ENCODE measurements around the gene DAPK3.

DAPK3 gene

GRCh38 chr19:4007836-4008539 is 37.1 kb upstream of the DAPK3 start:
- Histone ChIP-seq H3K36me3 (ENCODE audit: control insufficient read depth in 2 of 2, insufficient read depth in 1 of 2, low read length in 2 of 2) (peaks cover 0 to 15% of the 10 kb centered on the region in 2 experiments; a peak in 2 of 3 replicates), H3K4me1 (ENCODE audit: control insufficient read depth, insufficient read depth, low read length) (peaks cover 10% of the 10 kb centered on the region), H3K4me3 (ENCODE audit: low read depth, low read length) (peak overlapping the region; percentile 76), H3K9me3 (ENCODE audit: control insufficient read depth, insufficient read depth, low read depth, low read length) (no peaks in the 10 kb centered on the region), H3K27ac (ENCODE audit: extremely low read depth, low read depth, low read length) (peak overlapping the region; percentile 92; the same call in 1 of the 2 replicates)
- POLR2A ChIA-PET: interaction anchor here (0.6 to 4.9 kb wide), 9 partner anchors 13 to 155 kb away, joined by 3 to 29 read pairs (median 7); partner anchors contain the start of gene EEF2
- TF ChIP-seq GLIS2 (tag by site-specific recombination; IDR thresholded peaks at IDR 0.05) (peak; percentile 33; the same call in 1 of the 2 replicates), ZFHX2 (tag by site-specific recombination; conservative IDR thresholded peaks at IDR 0.05) (peak; percentile 39; the same call in 1 of the 2 replicates), SP2 (tag by site-specific recombination; IDR thresholded peaks at IDR 0.05) (peak; percentile 56), ZNF311 (tag by site-specific recombination; IDR thresholded peaks at IDR 0.05; ENCODE audit: borderline replicate concordance) (no peak), KLF9 (tag by site-specific recombination; IDR thresholded peaks at IDR 0.05; ENCODE audit: low read depth) (peak; percentile 89), CTCF (tag by site-specific recombination; IDR thresholded peaks at IDR 0.05) (no peak), ZNF76 (tag by site-specific recombination; IDR thresholded peaks at IDR 0.05; ENCODE audit: borderline replicate concordance, low read depth) (peak; percentile 82), ZNF280D (tag by site-specific recombination; IDR thresholded peaks at IDR 0.05) (no peak), ZNF335 (tag by site-specific recombination; conservative IDR thresholded peaks at IDR 0.05) (peak; percentile 92), KLF16 (tag by site-specific recombination; IDR thresholded peaks at IDR 0.05) (0 out of 2 replicates have a peak, but pooled peaks have one; percentile 27), ZBTB17 (tag by site-specific recombination; IDR thresholded peaks at IDR 0.05) (no peak), SP3 (tag by site-specific recombination; IDR thresholded peaks at IDR 0.05) (peak; percentile 58)
- CTCF ChIA-PET: interaction anchor here (0.5 to 2.5 kb wide), 2 partner anchors 20 to 277 kb away, joined by 3 to 12 read pairs; no protein-coding TSS in a partner anchor

GRCh38 chr19:4007021-4007835 is 36.3 kb upstream of the DAPK3 start, which contains the start of gene PIAS4:
TSS of gene PIAS4 (plus strand) at chr19:4007736. CDS start at chr19:4007761, 25 bp downstream.
- peak within 1 kb of the TSS; percentile 89 for H3K4me3 ChIP-seq (ENCODE audit: low read depth, low read length)
- peaks cover 10% of the 10 kb centered on the region for H3K4me1 ChIP-seq (ENCODE audit: control insufficient read depth, insufficient read depth, low read length)
- CTCF ChIA-PET: interaction anchor here (0.6 to 2.5 kb wide), 4 partner anchors 10 to 125 kb away, joined by 3 to 12 read pairs (median 4); no protein-coding TSS in a partner anchor
- peak within 1 kb of the TSS; percentile 92 for H3K27ac ChIP-seq (ENCODE audit: extremely low read depth, low read depth, low read length)
- POLR2A ChIA-PET: interaction anchor here (0.6 to 4.9 kb wide), 12 partner anchors 10 to 154 kb away, joined by 3 to 29 read pairs (median 6); partner anchors contain the start of gene EEF2
- H3K36me3 ChIP-seq (ENCODE audit: control insufficient read depth in 2 of 2, insufficient read depth in 1 of 2, low read length in 2 of 2): peaks cover 0 to 11% of the 10 kb centered on the region in 2 experiments; a peak in 2 of 3 replicates
- no peaks in the 10 kb centered on the region for H3K9me3 ChIP-seq (ENCODE audit: control insufficient read depth, insufficient read depth, low read depth, low read length)
- peak; percentile 91 for TF ChIP-seq ZNF600 (tag by site-specific recombination; IDR thresholded peaks at IDR 0.05)
- no peak for TF ChIP-seq ZNF701 (tag by site-specific recombination; IDR thresholded peaks at IDR 0.05)
- TF ChIP-seq KLF10 (tag by site-specific recombination; IDR thresholded peaks at IDR 0.05): peak; percentile 80
- no peak for TF ChIP-seq ZNF624 (tag by site-specific recombination; IDR thresholded peaks at IDR 0.05)
- no peak for TF ChIP-seq ATF2 (tag by site-specific recombination; IDR thresholded peaks at IDR 0.05; ENCODE audit: low read depth)
- TF ChIP-seq ZNF76 (tag by site-specific recombination; IDR thresholded peaks at IDR 0.05; ENCODE audit: borderline replicate concordance, low read depth): peak; percentile 76; the same call in 1 of the 2 replicates
- TF ChIP-seq ZBTB8A (tag by site-specific recombination; IDR thresholded peaks at IDR 0.05): no peak; the same call in 1 of the 2 replicates
- TF ChIP-seq ZNF280D (tag by site-specific recombination; IDR thresholded peaks at IDR 0.05): no peak
- TF ChIP-seq ZNF501 (tag by site-specific recombination; IDR thresholded peaks at IDR 0.05): 0 out of 2 replicates have a peak, but pooled peaks have one; percentile 63
- TF ChIP-seq ZBTB17 (tag by site-specific recombination; IDR thresholded peaks at IDR 0.05): peak; percentile 48; the same call in 1 of the 2 replicates
- TF ChIP-seq ZNF335 (tag by site-specific recombination; conservative IDR thresholded peaks at IDR 0.05): peak; percentile 79
- TF ChIP-seq OSR2 (tag by site-specific recombination; IDR thresholded peaks at IDR 0.05): no peak; the same call in 1 of the 2 replicates
